ENCODE results near the gene MCTP1.

Gene MCTP1

GRCh38 chr5:95070453-95070852 lies 214.4 kb downstream of the MCTP1 start:
- DNase-seq = no peak

- no peak for DNase-seq
These were observed 214.9 kb downstream of the MCTP1 start for GRCh38 chr5:95069948-95070347.

GRCh38 chr5:95069021-95069420 lies 215.9 kb downstream of the MCTP1 start:
- DNase-seq = no peak

- no peak for DNase-seq
These were observed 216.5 kb downstream of the MCTP1 start for GRCh38 chr5:95068289-95068910.

- no peak for DNase-seq
These were observed 218.8 kb downstream of the MCTP1 start for GRCh38 chr5:95066048-95066447.

GRCh38 chr5:95063492-95063891 lies 221.4 kb downstream of the MCTP1 start:
- no peak for DNase-seq

- no peak for DNase-seq
These were observed 224.8 kb downstream of the MCTP1 start for GRCh38 chr5:95060098-95060497.

GRCh38 chr5:95059636-95060035 lies 225.3 kb downstream of the MCTP1 start:
- DNase-seq = no peak

GRCh38 chr5:95057615-95058014 lies 227.3 kb downstream of the MCTP1 start:
- no peak for DNase-seq

GRCh38 chr5:95053253-95053652 lies 231.6 kb downstream of the MCTP1 start:
- DNase-seq = no peak

- DNase-seq = no peak
These were observed 234.2 kb downstream of the MCTP1 start for GRCh38 chr5:95050708-95051107.

GRCh38 chr5:95048628-95049027 lies 236.3 kb downstream of the MCTP1 start:
- no peak for DNase-seq

- DNase-seq = no peak
These were observed 239.5 kb downstream of the MCTP1 start for GRCh38 chr5:95045181-95045965.

- no peak for DNase-seq
These were observed 240.8 kb downstream of the MCTP1 start for GRCh38 chr5:95044096-95044495.

GRCh38 chr5:95043648-95044047 lies 241.2 kb downstream of the MCTP1 start:
- DNase-seq = no peak

GRCh38 chr5:95043234-95043633 lies 241.7 kb downstream of the MCTP1 start:
- no peak for DNase-seq

GRCh38 chr5:95042037-95042436 lies 242.9 kb downstream of the MCTP1 start:
- no peak for DNase-seq

GRCh38 chr5:95035891-95036685 lies 248.8 kb downstream of the MCTP1 start:
- DNase-seq = no peak

GRCh38 chr5:95032801-95033200 lies 252.1 kb downstream of the MCTP1 start:
- no peak for DNase-seq

- DNase-seq = no peak
These were observed 255.1 kb downstream of the MCTP1 start for GRCh38 chr5:95029569-95030366.

GRCh38 chr5:95027775-95028174 lies 257.1 kb downstream of the MCTP1 start:
- no peak for DNase-seq

GRCh38 chr5:95027151-95027721 lies 257.7 kb downstream of the MCTP1 start:
- DNase-seq = no peak

- no peak for DNase-seq
These were observed 258.2 kb downstream of the MCTP1 start for GRCh38 chr5:95026718-95027117.

Measured in stimulated activated CD4-positive, alpha-beta T cell treated with anti-CD3 and anti-CD28 coated beads, Interleukin-2, amount 100 ng/mL, for 24 hours (primary cell).